Fibroblast of lung (primary cell): ENCODE measurements around the gene IGSF11. TPM values are rescaled to one million over a fixed set of nuclear protein-coding genes. Genes with fewer than 3 reads are reported as not detected.
"Not testable (repeated sequence)": the region's sequence is repeated elsewhere in the genome, so short reads cannot be mapped to it uniquely, and the experiment has no call there.

ENCODE experiments used
- DNase-seq, 2 donors: peaks; one replicate each; pipeline versions ENCODE4 v3.0.0 to v3.0.0-alpha.2; 2010; ENCODE audit warnings: low read depth in 2 of 2
- H2AFZ ChIP-seq: 2 replicates; pipeline ENCODE4 v1.5.1; 2012; ENCODE audit warnings: low read length, control low read depth, inconsistent platforms
- H3K27ac ChIP-seq: 2 replicates; pipeline ENCODE4 v1.5.1; 2011; ENCODE audit warnings: low read length, control low read depth; ENCODE audit not compliant: insufficient read depth
- H3K27me3 ChIP-seq: 2 replicates; pipeline ENCODE4 v1.5.1; 2011; ENCODE audit warnings: mild to moderate bottlenecking, low read length; ENCODE audit not compliant: control insufficient read depth, insufficient read depth
- H3K36me3 ChIP-seq: 2 replicates; pipeline ENCODE4 v1.5.1; 2011; ENCODE audit warnings: low read length; ENCODE audit not compliant: control insufficient read depth, insufficient read depth
- H3K4me1 ChIP-seq: 2 replicates; pipeline ENCODE4 v1.5.1; 2011; ENCODE audit warnings: low read length; ENCODE audit not compliant: control insufficient read depth, insufficient read depth; ENCODE audit errors: extremely low read depth
- H3K4me2 ChIP-seq: 2 replicates; pipeline ENCODE4 v1.5.1; 2011; ENCODE audit warnings: low read length, control low read depth; ENCODE audit not compliant: insufficient read depth; ENCODE audit errors: extremely low read depth
- H3K4me3 ChIP-seq, 4 experiments: fragments of 200-600 bp in 1 of 4; sonication (generic) in 1 of 4; replicated peaks in 1 of 4; 2 replicates each; pipeline ENCODE4 v1.5.1; 2011 to 2016; ENCODE audit warnings: low read length in 4 of 4, low read depth in 3 of 4, mild to moderate bottlenecking in 3 of 4, control low read depth in 2 of 4, inconsistent platforms in 1 of 4, mixed read lengths in 1 of 4; ENCODE audit not compliant: insufficient read depth in 1 of 4; ENCODE audit errors: control extremely low read depth in 1 of 4
- H3K79me2 ChIP-seq: 2 replicates; pipeline ENCODE4 v1.5.1; 2012; ENCODE audit warnings: mild to moderate bottlenecking, low read length, inconsistent platforms; ENCODE audit not compliant: control insufficient read depth, insufficient read depth
- H3K9ac ChIP-seq: 2 replicates; pipeline ENCODE4 v1.5.1; 2011; ENCODE audit warnings: mild to moderate bottlenecking, low read length, control low read depth; ENCODE audit not compliant: insufficient read depth
- H3K9me3 ChIP-seq: 2 replicates; pipeline ENCODE4 v1.5.1; 2012; ENCODE audit warnings: low read depth, low read length; ENCODE audit not compliant: control insufficient read depth, insufficient read depth
- H4K20me1 ChIP-seq: 2 replicates; pipeline ENCODE4 v1.5.1; 2011; ENCODE audit warnings: low read length; ENCODE audit not compliant: control insufficient read depth, insufficient read depth; ENCODE audit errors: extremely low read depth
- CTCF ChIP-seq, 2 donors: IDR thresholded peaks in 1 of 2; conservative IDR thresholded peaks in 1 of 2; 1 replicate in 1 of 2; 2 replicates in 1 of 2; pipeline ENCODE4 v1.5.1; 2011 to 2012; ENCODE audit warnings: low read length in 2 of 2, control low read depth in 1 of 2, inconsistent platforms in 1 of 2, low read depth in 1 of 2, mild to moderate bottlenecking in 1 of 2
- EZH2 ChIP-seq: IDR thresholded peaks from 2 replicates; pipeline ENCODE4 v1.5.1; 2012; ENCODE audit warnings: low read length, control low read depth, mild to moderate bottlenecking; ENCODE audit errors: missing control alignments
- polyA plus RNA-seq, 2 donors: library from polyadenylated mRNA; depleted of rRNA in 1 of 2; stranded (reverse) in 1 of 2; unstranded in 1 of 2; fragments of >200 nt; gene quantifications; 2 replicates each; pipeline ENCODE4 v1.2.1, GENCODE V29; 2011 to 2012; ENCODE audit warnings: missing spikeins in 1 of 2
- total RNA-seq: library from RNA; depleted of rRNA; stranded (reverse); fragments of >200 nt; gene quantifications from 2 replicates; pipeline ENCODE4 v1.2.1, GENCODE V29; 2014

The IGSF11 gene
- total and polyA plus RNA-seq, 2 donors (not counting 1 experiment from before 2014, with no cell fraction given): under 0.01 TPM; not detected in 1

GRCh38 chr3:118868051-118868450 lies 166.6 kb downstream of the IGSF11 start:
- Histone ChIP-seq H4K20me1 (no peaks in the 10 kb centered on the region), H2AFZ (no peak overlapping the region), H3K9me3 (no peaks in the 10 kb centered on the region), H3K27me3 (no peaks in the 10 kb centered on the region), H3K9ac (no peak overlapping the region), H3K4me3 (no peak overlapping the region), H3K36me3 (no peaks in the 10 kb centered on the region), H3K79me2 (no peaks in the 10 kb centered on the region), H3K4me2 (no peak overlapping the region), H3K27ac (no peak overlapping the region), H3K4me1 (no peaks in the 10 kb centered on the region)
- TF ChIP-seq CTCF (conservative IDR thresholded peaks at IDR 0.05 in 1 of 2, IDR thresholded peaks at IDR 0.05 in 1 of 2; ENCODE audit: low read depth in 1 of 2, low read length in 2 of 2): no peak
- TF ChIP-seq EZH2: no peak
- DNase-seq: no peak

DNA sequence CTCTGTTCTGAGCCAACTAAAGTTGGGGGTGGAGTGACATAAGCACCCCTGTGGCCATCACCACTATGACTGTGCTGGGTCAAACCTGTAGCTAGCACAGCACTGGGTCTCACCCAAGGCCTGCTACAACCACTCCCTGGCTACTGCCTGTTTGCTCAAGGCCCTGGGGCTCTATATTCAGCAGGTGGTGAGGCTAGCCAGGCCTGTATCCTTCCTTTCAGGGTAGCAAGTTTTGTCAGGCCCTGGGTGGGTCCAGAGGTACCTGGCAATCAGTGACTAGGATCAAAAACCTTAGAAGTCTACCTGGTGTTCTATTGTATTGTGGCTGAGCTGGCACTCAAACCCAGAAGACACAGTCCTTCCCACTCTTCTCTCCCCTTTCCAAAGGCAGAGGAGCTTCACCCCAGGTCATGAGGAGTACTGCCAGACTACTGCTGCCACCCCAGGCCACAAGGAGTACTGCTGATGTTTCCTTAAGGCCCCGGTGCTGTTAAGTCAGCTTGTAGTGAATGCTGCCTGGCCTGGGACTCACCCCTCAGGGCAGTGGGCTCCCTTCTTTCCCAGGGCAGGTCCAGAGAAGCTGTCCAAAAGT lies 170.8 kb downstream of the IGSF11 start:
- no peak for DNase-seq
- Histone ChIP-seq H3K9ac (no peak overlapping the region), H3K36me3 (no peaks in the 10 kb centered on the region), H3K27me3 (no peaks in the 10 kb centered on the region), H4K20me1 (no peaks in the 10 kb centered on the region), H3K4me2 (no peak overlapping the region), H3K4me1 (no peaks in the 10 kb centered on the region), H3K9me3 (no peaks in the 10 kb centered on the region), H2AFZ (no peak overlapping the region), H3K79me2 (no peaks in the 10 kb centered on the region), H3K27ac (no peak overlapping the region), H3K4me3 (no peak overlapping the region)
- TF ChIP-seq EZH2 (no peak), CTCF (conservative IDR thresholded peaks at IDR 0.05 in 1 of 2, IDR thresholded peaks at IDR 0.05 in 1 of 2; ENCODE audit: low read depth in 1 of 2, low read length in 2 of 2) (no peak)

GRCh38 chr3:118859950-118860349 lies 174.7 kb downstream of the IGSF11 start:
- Histone ChIP-seq H3K4me2 (no peak overlapping the region), H3K9ac (no peak overlapping the region), H3K27ac (no peak overlapping the region), H3K9me3 (no peaks in the 10 kb centered on the region), H4K20me1 (no peaks in the 10 kb centered on the region), H2AFZ (no peak overlapping the region), H3K27me3 (no peaks in the 10 kb centered on the region), H3K79me2 (no peaks in the 10 kb centered on the region), H3K4me3 (no peak overlapping the region), H3K4me1 (no peaks in the 10 kb centered on the region), H3K36me3 (no peaks in the 10 kb centered on the region)
- no peak for DNase-seq
- no peak for TF ChIP-seq CTCF (conservative IDR thresholded peaks at IDR 0.05 in 1 of 2, IDR thresholded peaks at IDR 0.05 in 1 of 2; ENCODE audit: low read depth in 1 of 2, low read length in 2 of 2)
- no peak for TF ChIP-seq EZH2

DNA sequence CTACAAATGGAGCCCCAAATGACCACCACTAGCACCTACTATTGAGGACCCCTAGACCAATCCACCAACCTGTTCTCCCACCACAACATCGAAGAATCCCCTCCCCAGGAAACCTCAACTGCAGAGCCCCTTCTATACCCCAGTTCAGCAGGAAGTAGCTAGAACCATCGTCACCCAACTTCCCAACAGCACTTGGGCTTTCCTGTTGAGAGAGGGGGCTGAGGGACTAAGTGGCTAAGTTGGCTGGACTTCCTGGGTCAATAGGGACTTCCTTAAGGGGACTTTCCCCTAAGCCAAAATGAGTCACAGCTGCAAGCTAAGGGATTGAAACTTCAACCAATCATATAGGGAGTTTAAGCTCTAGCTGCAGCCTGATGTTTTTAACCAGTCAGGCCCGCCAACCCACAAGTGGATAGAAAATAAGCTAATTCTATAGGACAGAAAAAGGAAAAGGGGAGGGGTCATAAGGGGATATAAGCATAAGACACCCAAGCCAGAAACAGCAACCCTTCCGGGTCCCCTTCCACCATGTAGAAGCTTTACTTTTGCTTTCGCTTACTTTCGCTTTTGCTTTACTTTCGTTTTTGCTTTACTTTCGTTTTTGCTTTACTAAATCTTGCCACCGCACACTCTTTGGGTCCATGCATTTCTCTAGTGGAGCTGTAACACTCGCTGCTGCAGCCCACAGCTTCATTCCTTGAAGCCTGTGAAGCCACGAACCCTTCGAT lies 183.0 kb downstream of the IGSF11 start:
- H3K9ac ChIP-seq, H3K36me3 ChIP-seq, H4K20me1 ChIP-seq, H3K79me2 ChIP-seq, H3K4me2 ChIP-seq, H3K4me1 ChIP-seq, H3K9me3 ChIP-seq, H3K4me3 ChIP-seq, H3K27me3 ChIP-seq, H3K27ac ChIP-seq, H2AFZ ChIP-seq, DNase-seq: not testable (repeated sequence)
